Fibroblast of villous mesenchyme (primary cell): ENCODE measurements around the gene THEMIS. TPM values are rescaled to one million over a fixed set of nuclear protein-coding genes. Genes with fewer than 3 reads are reported as not detected.
A peak's percentile ranks its signal among the peaks of the same experiment; 100 is the strongest.

Experiments
- DNase-seq: peaks from one replicate; pipeline ENCODE4 v3.0.0-alpha.2; 2010; ENCODE audit warnings: low read depth
- H3K4me3 ChIP-seq: 2 replicates; pipeline ENCODE4 v1.5.1; 2011; ENCODE audit warnings: low read depth, mild to moderate bottlenecking, low read length
- CTCF ChIP-seq: IDR thresholded peaks from 2 replicates; pipeline ENCODE4 v1.5.1; 2012; ENCODE audit warnings: low read depth, mild to moderate bottlenecking, low read length; ENCODE audit not compliant: insufficient read depth
- total RNA-seq: library from RNA; depleted of rRNA; stranded (reverse); fragments of >200 nt; gene quantifications from 2 replicates; pipeline ENCODE4 v1.2.3, GENCODE V29; 2012

THEMIS gene
- total RNA-seq, 1 donor = under 0.01 TPM

- no peak for TF ChIP-seq CTCF
- no peak overlapping the region for H3K4me3 ChIP-seq
- DNase-seq = no peak
Measured at GRCh38 chr6:127842562-127842961, 58.3 kb downstream of the THEMIS start.

GRCh38 chr6:127841811-127842210, 59.0 kb downstream of the THEMIS start:
- DNase-seq = no peak
- no peak for TF ChIP-seq CTCF

GRCh38 chr6:127834136-127834535, 66.7 kb downstream of the THEMIS start:
- no peak for DNase-seq
- no peak for TF ChIP-seq CTCF
- H3K4me3 ChIP-seq = no peak overlapping the region

More at GRCh38 chr6:127841811-127842210, 59.0 kb downstream of the THEMIS start:
- no peak overlapping the region for H3K4me3 ChIP-seq

- no peak for DNase-seq
- no peak overlapping the region for H3K4me3 ChIP-seq
- TF ChIP-seq CTCF = no peak
Measured at GRCh38 chr6:127833336-127833735, 67.5 kb downstream of the THEMIS start.

- TF ChIP-seq CTCF = no peak
- DNase-seq = peak; percentile 70
Measured at GRCh38 chr6:127832381-127832780, 68.5 kb downstream of the THEMIS start.

GRCh38 chr6:127824061-127824460, 76.8 kb downstream of the THEMIS start:
- TF ChIP-seq CTCF = no peak
- DNase-seq = no peak
- H3K4me3 ChIP-seq = no peak overlapping the region

More at GRCh38 chr6:127832381-127832780, 68.5 kb downstream of the THEMIS start:
- H3K4me3 ChIP-seq = no peak overlapping the region

- DNase-seq = no peak
- TF ChIP-seq CTCF = no peak
- H3K4me3 ChIP-seq = no peak overlapping the region
Measured at GRCh38 chr6:127821431-127821830, 79.4 kb downstream of the THEMIS start.
